ENCODE results near the gene CTRB1.
"Not testable (repeated sequence)": the region's sequence is repeated elsewhere in the genome, so short reads cannot be mapped to it uniquely, and the experiment has no call there.

Gene CTRB1

GRCh38 chr16:75241955-75242354, 23.2 kb downstream of the CTRB1 start:
- DNase-seq (ENCODE audit: low spot score), result no peak

GRCh38 chr16:75242436-75243078, 23.8 kb downstream of the CTRB1 start:
- DNase-seq (ENCODE audit: low spot score), result not testable (repeated sequence)

- no peak for DNase-seq (ENCODE audit: low spot score)
Measured at GRCh38 chr16:75243667-75244224, 25.0 kb downstream of the CTRB1 start.

GRCh38 chr16:75244225-75244809, 25.5 kb downstream of the CTRB1 start:
- no peak for DNase-seq (ENCODE audit: low spot score)

GRCh38 chr16:75244844-75245758, 26.3 kb downstream of the CTRB1 start:
- DNase-seq (ENCODE audit: low spot score), result no peak

GRCh38 chr16:75246504-75247205, 27.9 kb downstream of the CTRB1 start:
- no peak for DNase-seq (ENCODE audit: low spot score)

GRCh38 chr16:75247249-75247648, 28.5 kb downstream of the CTRB1 start:
- DNase-seq (ENCODE audit: low spot score), result no peak

- no peak for DNase-seq (ENCODE audit: low spot score)
Measured at GRCh38 chr16:75248142-75248535, 29.4 kb downstream of the CTRB1 start.

- DNase-seq (ENCODE audit: low spot score), result no peak
Measured at GRCh38 chr16:75248536-75249380, 30.0 kb downstream of the CTRB1 start.

- no peak for DNase-seq (ENCODE audit: low spot score)
Measured at GRCh38 chr16:75249441-75249840, 30.7 kb downstream of the CTRB1 start.

GRCh38 chr16:75250089-75250808, 31.5 kb downstream of the CTRB1 start:
- no peak for DNase-seq (ENCODE audit: low spot score)

GRCh38 chr16:75250809-75251279, 32.1 kb downstream of the CTRB1 start:
- DNase-seq (ENCODE audit: low spot score), result no peak

- peak; percentile 68 for DNase-seq (ENCODE audit: low spot score)
Measured at GRCh38 chr16:75251280-75252048, 32.7 kb downstream of the CTRB1 start, which contains the start of gene BCAR1. Gene BCAR1 (minus strand): TSS chr16:75251624. CDS start chr16:75251482, 142 bp downstream.

GRCh38 chr16:75252049-75252864, 33.5 kb downstream of the CTRB1 start:
- no peak for DNase-seq (ENCODE audit: low spot score)

GRCh38 chr16:75252946-75253911, 34.4 kb downstream of the CTRB1 start:
- no peak for DNase-seq (ENCODE audit: low spot score)

GRCh38 chr16:75254359-75254837, 35.6 kb downstream of the CTRB1 start:
- DNase-seq (ENCODE audit: low spot score), result no peak

- DNase-seq (ENCODE audit: low spot score), result no peak
Measured at GRCh38 chr16:75256059-75256571, 37.3 kb downstream of the CTRB1 start.

Data from NAMALWA (cell line).